NCI-H1092 treated with DMSO at 0.1 percent for 48 hours (cell line): Measurements from ENCODE around the gene TGM1.

Experiments
- DNase-seq: peaks from one replicate; lab custom pipeline; 2025; lab: John Stamatoyannopoulos, UW

The TGM1 gene

GRCh38 chr14:24262821-24263733, at the start of gene TGM1:
Gene TGM1, minus strand, starts transcription at chr14:24263177. Its CDS starts 825 bp downstream, at chr14:24262352.
- no peak for DNase-seq

GRCh38 chr14:24311837-24312615, 49.0 kb upstream of the TGM1 start:
- DNase-seq, result no peak

GRCh38 chr14:24310646-24311604, 47.9 kb upstream of the TGM1 start, which contains the start of gene LTB4R:
Gene LTB4R, plus strand, starts transcription at chr14:24311502. Its CDS starts 4,150 bp downstream, at chr14:24315652.
- DNase-seq, result no peak

GRCh38 chr14:24310265-24310645, 47.3 kb upstream of the TGM1 start:
- no peak for DNase-seq

- DNase-seq, result no peak
These were observed 46.7 kb upstream of the TGM1 start, which contains the start of gene LTB4R2 for GRCh38 chr14:24309538-24310264. Gene LTB4R2, plus strand, starts transcription at chr14:24310140. Its CDS starts 525 bp downstream, at chr14:24310665.

GRCh38 chr14:24308342-24309124, 45.6 kb upstream of the TGM1 start:
- DNase-seq, result no peak

- peak; percentile 23 for DNase-seq
These were observed 44.8 kb upstream of the TGM1 start, which contains the start of gene CIDEB for GRCh38 chr14:24307575-24308341. Gene CIDEB, minus strand, starts transcription at chr14:24307977. Its CDS starts 119 bp downstream, at chr14:24307858.

- DNase-seq, result no peak
These were observed 44.2 kb upstream of the TGM1 start for GRCh38 chr14:24307156-24307574.

GRCh38 chr14:24304019-24304387, 41.0 kb upstream of the TGM1 start:
- no peak for DNase-seq

- DNase-seq, result no peak
These were observed 37.5 kb upstream of the TGM1 start for GRCh38 chr14:24300326-24300980.

GRCh38 chr14:24299255-24300191, 36.5 kb upstream of the TGM1 start, which contains the start of the genes DHRS1 and NOP9:
Gene DHRS1, minus strand, starts transcription at chr14:24299780. Its CDS starts 674 bp downstream, at chr14:24299106.
Gene NOP9, plus strand, starts transcription at chr14:24299850. Its CDS starts 105 bp downstream, at chr14:24299955.
- peak; percentile 72 for DNase-seq

- peak; percentile 15 for DNase-seq
These were observed 35.9 kb upstream of the TGM1 start for GRCh38 chr14:24298892-24299254.

- DNase-seq, result peak; percentile 26
These were observed 34.4 kb upstream of the TGM1 start for GRCh38 chr14:24297190-24297964.

GRCh38 chr14:24296341-24297157, 33.6 kb upstream of the TGM1 start:
- DNase-seq, result peak; percentile 68

- DNase-seq, result no peak
These were observed 30.5 kb upstream of the TGM1 start for GRCh38 chr14:24293525-24293924.
